Fibroblast of lung (primary cell): ENCODE data around the gene RCBTB1.

ENCODE experiments used
- EZH2 ChIP-seq: IDR thresholded peaks from 2 replicates; pipeline ENCODE4 v1.5.1; 2012; ENCODE audit warnings: low read length, control low read depth, mild to moderate bottlenecking; ENCODE audit errors: missing control alignments
- TF ChIP-seq, protein P1 (sequence below), 2 donors: IDR thresholded peaks in 1 of 2; conservative IDR thresholded peaks in 1 of 2; 1 replicate in 1 of 2; 2 replicates in 1 of 2; pipeline ENCODE4 v1.5.1; 2011 to 2012; ENCODE audit warnings: low read length in 2 of 2, control low read depth in 1 of 2, inconsistent platforms in 1 of 2, low read depth in 1 of 2, mild to moderate bottlenecking in 1 of 2

DNA sequence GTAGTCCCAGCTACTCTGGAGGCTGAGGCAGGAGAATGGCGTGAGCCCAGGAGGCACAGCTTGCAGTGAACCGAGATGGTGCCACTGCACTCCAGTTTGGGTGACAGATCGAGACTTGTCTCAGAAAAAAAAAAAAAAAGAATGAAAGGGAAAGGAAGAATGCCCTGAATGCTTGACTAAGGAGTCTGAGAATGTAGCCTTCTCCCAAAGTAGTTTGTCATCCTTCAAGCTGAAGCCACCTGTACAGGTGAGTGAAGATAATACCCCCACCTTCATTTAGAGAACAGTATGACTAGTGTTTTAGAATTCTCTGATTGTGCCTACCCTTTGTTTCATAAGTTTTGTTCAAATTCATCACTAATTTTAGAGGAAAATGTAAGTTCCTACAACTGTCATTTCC lies 5.9 kb downstream of the RCBTB1 start:
- no peak for TF ChIP-seq EZH2
- TF ChIP-seq, protein P1, sequence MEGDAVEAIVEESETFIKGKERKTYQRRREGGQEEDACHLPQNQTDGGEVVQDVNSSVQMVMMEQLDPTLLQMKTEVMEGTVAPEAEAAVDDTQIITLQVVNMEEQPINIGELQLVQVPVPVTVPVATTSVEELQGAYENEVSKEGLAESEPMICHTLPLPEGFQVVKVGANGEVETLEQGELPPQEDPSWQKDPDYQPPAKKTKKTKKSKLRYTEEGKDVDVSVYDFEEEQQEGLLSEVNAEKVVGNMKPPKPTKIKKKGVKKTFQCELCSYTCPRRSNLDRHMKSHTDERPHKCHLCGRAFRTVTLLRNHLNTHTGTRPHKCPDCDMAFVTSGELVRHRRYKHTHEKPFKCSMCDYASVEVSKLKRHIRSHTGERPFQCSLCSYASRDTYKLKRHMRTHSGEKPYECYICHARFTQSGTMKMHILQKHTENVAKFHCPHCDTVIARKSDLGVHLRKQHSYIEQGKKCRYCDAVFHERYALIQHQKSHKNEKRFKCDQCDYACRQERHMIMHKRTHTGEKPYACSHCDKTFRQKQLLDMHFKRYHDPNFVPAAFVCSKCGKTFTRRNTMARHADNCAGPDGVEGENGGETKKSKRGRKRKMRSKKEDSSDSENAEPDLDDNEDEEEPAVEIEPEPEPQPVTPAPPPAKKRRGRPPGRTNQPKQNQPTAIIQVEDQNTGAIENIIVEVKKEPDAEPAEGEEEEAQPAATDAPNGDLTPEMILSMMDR (conservative IDR thresholded peaks at IDR 0.05 in 1 of 2, IDR thresholded peaks at IDR 0.05 in 1 of 2; ENCODE audit: low read depth in 1 of 2, low read length in 2 of 2) = no peak
